Activated effector memory CD4-positive, alpha-beta T cell treated with Interleukin-2 at 50 U/mL for 16 hours (primary cell): ENCODE results near the gene CACNA2D2.

Experiments used
- DNase-seq: peaks from one replicate; pipeline ENCODE4 v3.0.0-alpha.2; 2020

CACNA2D2 gene

GRCh38 chr3:50503504-50504342 is at the start of gene CACNA2D2:
Gene CACNA2D2 (minus strand): TSS chr3:50503634. CDS start chr3:50503423, 211 bp downstream.
- DNase-seq: peak; percentile 61

- no peak for DNase-seq
Measured at GRCh38 chr3:50552598-50552997, 49.2 kb upstream of the CACNA2D2 start.

GRCh38 chr3:50551681-50552435 is 48.4 kb upstream of the CACNA2D2 start:
- no peak for DNase-seq

- no peak for DNase-seq
Measured at GRCh38 chr3:50551054-50551659, 47.7 kb upstream of the CACNA2D2 start.

GRCh38 chr3:50550079-50550736 is 46.8 kb upstream of the CACNA2D2 start:
- DNase-seq: peak; percentile 48

- no peak for DNase-seq
Measured at GRCh38 chr3:50549226-50549625, 45.8 kb upstream of the CACNA2D2 start.

GRCh38 chr3:50545781-50546180 is 42.3 kb upstream of the CACNA2D2 start:
- DNase-seq: no peak

GRCh38 chr3:50542177-50543034 is 39.0 kb upstream of the CACNA2D2 start:
- peak; percentile 34 for DNase-seq

- DNase-seq: no peak
Measured at GRCh38 chr3:50539356-50540286, 36.2 kb upstream of the CACNA2D2 start.

GRCh38 chr3:50537421-50538129 is 34.1 kb upstream of the CACNA2D2 start:
- no peak for DNase-seq

GRCh38 chr3:50536471-50537180 is 33.2 kb upstream of the CACNA2D2 start:
- no peak for DNase-seq

- no peak for DNase-seq
Measured at GRCh38 chr3:50534681-50535330, 31.4 kb upstream of the CACNA2D2 start.

- DNase-seq: no peak
Measured at GRCh38 chr3:50533807-50534461, 30.5 kb upstream of the CACNA2D2 start.

GRCh38 chr3:50533316-50533715 is 29.9 kb upstream of the CACNA2D2 start:
- DNase-seq: no peak

GRCh38 chr3:50532062-50532705 is 28.8 kb upstream of the CACNA2D2 start:
- DNase-seq: no peak

- DNase-seq: no peak
Measured at GRCh38 chr3:50531201-50531600, 27.8 kb upstream of the CACNA2D2 start.

GRCh38 chr3:50530001-50530970 is 26.9 kb upstream of the CACNA2D2 start:
- no peak for DNase-seq
